Measurements from ENCODE around the gene SLC6A3.

GRCh38 chr5:1493941-1494340 is 48.7 kb upstream of the SLC6A3 start:
- TF ChIP-seq POLR2A (IDR thresholded peaks at IDR 0.05; ENCODE audit: low read depth, low read length): no peak; the same call in 1 of the 2 replicates
- no peak for TF ChIP-seq POLR2AphosphoS5 (IDR thresholded peaks at IDR 0.05; ENCODE audit: low read depth, low read length)
